AG20443 (cell line): ENCODE measurements around the gene TTLL6.
A peak's percentile ranks its signal among the peaks of the same experiment; 100 is the strongest.

Experiments
- DNase-seq: peaks from one replicate; pipeline ENCODE4 v3.0.0; 2012; ENCODE audit warnings: low spot score, mixed read lengths

The TTLL6 gene

DNA sequence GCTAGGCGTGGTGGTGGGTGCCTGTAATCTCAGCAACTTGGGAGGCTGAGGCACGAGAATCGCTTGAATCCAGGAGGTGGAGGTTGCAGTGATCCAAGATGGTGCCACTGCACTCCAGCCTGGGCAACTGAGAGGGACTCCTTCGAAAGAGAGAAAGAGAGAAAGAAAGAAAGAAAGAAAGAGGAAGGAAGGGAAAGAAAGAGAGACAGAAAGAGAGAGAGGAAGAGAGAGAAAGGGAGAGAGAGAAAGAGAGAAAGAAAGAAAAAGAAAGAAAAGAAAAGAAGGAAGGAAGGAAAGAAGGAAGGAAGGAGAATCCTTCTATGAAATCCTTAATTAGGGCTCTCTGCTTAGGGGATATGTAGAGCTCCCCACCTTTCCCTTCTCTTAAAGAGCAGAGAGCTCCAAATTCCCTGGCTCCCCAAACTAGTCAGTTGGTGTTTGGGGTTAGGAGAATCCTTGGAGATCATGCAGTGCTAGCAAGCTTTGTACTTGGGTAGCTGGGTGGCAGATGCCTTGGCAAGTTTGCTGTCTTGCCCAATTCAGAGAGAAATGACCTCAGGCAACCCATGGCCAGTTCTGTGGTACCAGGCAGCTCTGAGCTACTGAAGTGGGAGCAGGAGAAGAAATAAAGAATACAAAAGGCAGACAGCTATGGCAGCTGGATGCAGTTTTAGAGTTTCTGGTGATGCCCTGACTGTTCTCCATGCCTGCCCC lies 79.5 kb downstream of the TTLL6 start:
- DNase-seq = no peak

DNA sequence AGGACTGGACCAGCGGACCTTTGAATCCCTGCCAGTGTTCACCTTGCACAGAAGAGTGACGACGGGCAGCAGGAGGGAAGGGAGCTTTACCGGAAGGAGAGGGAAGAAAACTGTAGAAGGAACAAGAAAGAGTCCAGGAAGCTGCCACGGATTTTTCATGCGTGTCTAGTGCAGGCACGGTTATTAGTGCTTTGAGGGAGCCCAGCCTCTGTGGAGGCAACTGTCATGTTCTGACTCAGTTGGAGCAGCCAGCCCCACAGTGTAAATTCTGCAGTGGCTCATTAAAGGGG lies 82.0 kb downstream of the TTLL6 start:
- no peak for DNase-seq

DNA sequence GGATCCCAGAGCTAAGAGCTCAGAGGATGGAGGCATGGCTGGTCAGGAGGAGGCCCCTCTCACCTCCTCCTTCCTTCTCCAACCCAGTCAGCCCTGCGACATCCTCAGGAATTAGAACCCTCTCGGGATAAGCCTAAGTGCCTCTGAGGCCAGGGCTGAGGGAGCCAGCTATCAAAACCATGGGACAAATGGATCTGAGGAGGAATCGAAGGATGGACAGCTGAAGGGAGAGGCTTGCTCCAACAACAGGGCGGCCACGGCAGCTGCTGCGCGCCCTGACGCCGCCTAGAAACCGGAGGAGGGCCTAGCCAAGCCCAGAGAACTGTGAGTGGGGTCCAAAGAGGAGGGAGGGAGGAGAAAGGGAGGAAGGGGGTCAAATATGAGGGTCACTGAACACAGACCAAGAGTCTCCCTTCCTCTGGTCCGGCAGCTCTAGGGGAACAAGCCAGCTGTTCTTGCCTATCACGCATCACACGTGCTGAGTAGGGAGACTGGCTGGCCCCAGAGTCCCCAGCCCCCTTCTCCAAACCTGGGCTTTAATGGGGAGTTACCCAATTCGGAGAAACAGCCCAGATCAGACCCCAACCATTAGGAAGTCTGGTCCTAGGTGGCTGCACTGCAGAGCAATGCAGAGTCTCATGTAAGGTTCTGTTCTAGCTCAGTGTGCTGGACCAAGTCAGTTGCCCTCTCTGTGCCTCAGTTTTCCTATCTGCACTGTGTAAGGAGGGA lies 82.5 kb downstream of the TTLL6 start:
- no peak for DNase-seq

DNA sequence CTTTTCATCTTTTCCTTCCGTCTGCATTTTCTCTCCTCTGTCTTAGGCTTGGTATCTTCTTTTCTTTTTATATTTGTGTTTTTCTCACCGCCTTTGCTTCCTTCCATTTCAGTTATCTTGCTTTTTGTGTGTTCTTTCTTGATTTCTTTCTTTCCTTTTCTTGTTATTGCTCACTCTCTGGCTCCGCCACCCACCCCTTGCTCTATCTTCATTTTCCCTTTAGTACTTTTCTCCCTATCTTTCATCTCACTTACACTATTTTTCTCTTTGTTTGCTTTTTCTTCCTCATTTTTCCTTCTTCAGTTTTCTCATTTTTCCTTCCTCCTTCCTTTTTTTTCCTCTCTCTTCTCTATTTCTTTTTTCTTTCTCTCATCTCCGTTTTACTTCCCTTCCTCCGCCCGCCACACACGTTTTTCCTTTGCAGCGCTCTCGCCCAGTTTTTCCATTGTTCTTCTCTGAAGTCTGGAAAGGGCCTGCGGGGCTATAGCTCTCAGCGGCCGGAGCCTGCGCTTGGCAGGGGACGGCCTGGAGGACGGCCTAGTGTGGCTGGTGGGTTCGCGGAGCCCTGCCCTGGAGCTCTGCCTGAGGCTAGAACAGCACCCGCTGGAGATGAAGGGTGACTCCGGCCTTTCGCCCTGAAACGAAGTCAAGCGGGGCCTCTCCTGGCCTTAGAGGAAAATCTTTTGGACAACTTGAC lies 83.2 kb downstream of the TTLL6 start:
- no peak for DNase-seq

DNA sequence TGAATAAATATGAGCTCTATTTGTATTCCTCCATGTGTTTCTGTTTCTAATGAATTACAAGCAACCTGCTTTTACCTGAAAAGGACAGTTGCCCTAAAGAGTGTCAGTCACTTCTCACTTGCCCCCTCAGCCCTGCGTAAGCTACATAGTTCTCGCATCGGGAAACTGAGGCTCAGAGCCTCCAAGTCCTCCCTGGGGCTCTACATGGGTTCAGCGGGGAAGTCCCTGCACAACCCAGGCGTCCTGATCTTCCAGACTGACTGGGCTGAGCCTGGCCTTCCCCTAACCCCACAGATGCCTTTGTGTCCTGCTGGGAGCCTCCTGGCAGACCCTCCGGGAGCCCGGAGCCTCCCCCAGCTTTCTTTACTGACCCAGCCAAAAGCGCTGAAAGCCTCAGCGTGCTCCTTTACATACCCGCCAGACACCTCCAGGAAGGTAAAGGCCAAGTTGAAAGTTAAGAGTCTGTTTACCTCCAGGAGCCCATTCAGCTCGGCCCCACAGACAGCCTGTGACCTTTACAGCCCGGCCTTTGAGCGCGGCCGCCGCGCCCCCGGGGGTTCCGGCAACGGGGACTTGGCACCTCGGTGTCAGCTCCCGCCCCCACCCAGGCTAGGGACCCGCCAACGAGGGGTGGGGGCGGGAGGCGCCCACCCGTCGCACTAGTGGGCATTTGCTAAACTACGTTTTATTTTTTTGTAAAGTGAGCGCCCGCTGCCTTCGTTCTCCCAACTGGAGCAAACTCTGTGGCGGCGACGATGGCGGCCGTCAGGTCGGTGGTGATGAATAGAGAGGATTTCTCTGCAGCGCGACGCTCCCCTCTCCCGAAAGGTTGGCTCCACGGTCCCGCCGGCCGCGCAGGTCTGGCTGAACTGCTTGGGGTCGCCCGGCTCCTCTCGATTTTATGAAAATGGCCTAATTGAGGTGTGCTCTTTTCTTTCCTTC lies 84.1 kb downstream of the TTLL6 start:
- DNase-seq = no peak

DNA sequence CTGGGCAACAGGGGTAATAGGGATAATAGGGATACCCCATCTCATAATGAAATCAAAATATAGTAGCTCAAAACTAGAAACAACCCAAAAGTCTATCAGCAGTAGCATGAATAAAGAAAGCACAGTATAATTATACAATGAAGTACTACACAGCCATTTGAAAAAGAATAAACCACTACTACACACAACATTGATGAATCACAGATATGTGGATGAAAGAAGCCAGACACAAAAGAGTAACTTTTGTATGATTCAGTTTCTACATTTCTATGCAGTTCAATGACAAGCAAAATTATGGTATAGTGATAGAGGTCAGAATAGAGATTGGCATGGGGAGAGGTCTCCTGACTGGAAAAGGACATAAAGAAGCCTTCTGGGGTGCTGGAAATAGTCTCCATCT lies 85.7 kb downstream of the TTLL6 start:
- DNase-seq = no peak

DNA sequence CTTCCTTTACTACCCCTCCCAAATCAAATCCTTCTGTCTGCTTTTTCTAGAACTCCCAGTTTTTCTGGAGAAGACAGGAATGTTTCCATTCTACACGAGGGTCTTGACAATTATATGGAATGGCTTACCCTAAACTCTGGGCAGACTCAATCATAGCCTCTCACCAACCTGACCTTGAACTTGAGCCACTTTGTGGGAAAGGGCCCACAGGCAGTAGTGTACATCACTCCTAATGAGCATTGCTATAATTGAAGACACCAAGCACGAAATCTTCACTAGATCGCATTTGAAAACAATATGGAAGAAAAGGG lies 86.8 kb downstream of the TTLL6 start:
- no peak for DNase-seq

DNA sequence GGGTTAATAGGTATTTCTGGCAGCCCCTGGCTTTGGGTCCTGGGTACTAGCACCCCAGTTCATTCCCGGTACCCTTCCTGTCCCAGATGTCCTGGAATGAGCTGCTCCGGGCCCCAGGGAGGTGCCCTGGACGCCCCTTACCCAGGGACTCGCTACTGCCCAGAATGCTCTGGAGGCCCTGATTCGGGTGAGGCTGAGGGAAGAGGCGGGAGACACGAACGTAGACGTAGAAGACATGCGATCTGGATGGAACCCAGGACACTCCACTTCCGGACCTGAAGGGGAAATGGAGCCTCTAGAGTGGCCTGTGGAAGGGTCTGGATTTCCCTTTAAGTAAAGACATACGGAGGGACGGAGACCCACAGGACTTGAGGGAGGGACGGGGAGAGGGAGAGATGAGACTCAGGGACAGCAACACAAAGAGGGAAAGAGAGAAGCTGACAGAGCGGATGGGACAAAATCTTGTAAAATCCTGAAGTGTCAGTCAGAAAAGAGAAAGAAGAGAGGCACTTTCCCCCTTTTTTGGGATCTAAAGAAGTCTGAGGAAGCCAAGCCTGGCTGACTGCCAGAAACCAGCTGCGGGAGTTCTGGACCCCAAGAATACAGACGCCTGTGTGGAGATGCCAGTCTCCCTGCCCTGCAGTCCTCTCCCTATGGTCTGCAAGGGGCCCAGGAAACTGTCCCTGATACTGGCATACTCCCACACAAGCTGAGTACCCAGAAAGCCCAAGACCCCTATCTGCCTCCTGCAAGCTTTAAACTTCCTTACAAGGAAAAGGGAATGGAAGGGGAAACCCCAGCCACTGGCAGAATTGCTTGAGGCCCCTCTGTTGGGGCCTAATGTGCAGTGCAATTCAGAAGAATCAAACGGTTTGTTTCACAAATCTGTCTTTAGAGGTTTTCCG lies 87.4 kb downstream of the TTLL6 start:
- no peak for DNase-seq

DNA sequence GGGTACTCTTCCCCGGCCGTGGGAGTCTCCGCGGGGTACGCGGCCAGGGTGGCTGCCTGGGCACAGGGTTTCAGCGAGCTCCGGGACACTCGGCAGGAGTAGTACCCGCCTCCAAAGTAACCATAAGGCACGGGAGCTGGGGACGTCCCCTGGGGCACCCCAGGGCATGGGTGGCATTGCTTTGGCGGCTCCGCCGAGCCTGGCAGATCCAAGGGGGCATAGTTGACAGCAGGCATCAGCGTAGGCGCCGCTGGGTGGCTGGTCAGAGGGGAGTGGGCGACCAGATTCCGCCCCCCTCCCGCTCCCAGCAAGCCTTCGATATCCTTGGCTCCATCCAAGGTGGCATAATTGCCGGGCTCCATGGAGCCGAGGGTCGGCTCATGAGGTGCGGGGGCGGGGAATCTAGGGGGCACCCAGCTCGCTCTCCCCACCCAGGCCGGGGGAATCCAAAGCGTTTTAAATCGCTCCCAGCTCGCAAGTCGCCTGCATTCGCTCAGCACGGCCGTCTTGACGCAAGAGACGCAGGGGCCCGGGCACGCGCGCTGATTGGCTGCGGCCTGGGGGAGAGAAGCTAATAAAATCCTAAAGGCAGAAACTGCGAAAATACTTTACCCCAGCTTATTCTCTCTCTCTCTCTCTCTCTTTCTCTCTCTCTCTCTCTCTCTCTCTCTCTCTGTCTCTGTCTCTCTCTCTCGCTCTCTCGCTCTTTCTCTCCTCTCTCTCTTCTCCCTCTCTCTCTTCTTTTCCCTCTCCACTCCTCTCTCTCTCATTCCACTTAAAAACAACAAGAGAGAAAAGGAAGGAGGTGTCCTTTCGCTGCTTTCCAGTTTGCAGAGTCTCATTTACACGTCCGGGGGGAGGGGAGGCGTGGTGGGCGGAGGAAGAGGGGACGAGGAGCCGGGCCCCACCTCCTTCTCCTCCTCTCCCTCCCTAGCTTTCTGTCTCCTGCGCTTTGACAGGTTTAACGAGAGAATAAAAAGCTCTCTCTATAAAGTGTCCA lies 88.5 kb downstream of the TTLL6 start, which contains the start of gene HOXB13:
HOXB13 (minus strand) TSS at position 519 of the 1,000 bp plus-strand sequence; CDS start at position 362, 157 bp downstream.
- peak; percentile 69 for DNase-seq

DNA sequence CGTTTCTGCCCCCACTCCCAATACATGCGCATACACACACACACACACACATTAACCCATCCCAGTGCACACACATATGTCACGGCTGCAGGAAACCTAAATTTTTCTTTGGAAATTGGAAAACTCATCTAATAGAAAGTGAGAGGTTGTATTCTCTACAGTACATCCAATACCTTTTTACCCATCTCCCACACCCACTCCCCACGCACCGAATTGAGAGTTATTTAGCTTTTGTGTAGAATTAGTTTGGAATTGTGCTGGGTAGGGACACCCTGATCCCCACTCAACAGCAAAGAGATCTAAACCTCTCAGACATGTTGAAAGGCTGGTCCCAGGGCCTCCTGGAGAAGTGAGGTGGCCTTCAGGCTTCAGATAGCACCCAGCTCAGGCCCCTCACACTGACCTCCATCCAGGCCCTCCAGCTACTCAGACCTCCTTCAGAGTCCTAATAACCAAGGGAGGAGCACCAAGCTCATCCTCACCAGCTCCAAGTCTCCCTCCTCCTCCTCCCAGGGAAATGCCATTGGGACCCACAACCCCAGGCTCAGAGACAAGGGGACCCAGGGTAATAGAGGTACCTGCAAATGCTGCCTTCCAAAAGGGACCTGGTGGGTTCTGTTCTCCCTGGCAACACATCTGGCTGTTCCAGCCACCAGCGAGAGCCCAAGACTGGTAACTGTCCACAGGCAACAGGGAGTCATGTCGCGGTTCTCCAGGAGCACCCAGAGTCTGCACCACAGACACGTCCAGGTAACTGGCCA lies 89.4 kb downstream of the TTLL6 start:
- DNase-seq = no peak

DNA sequence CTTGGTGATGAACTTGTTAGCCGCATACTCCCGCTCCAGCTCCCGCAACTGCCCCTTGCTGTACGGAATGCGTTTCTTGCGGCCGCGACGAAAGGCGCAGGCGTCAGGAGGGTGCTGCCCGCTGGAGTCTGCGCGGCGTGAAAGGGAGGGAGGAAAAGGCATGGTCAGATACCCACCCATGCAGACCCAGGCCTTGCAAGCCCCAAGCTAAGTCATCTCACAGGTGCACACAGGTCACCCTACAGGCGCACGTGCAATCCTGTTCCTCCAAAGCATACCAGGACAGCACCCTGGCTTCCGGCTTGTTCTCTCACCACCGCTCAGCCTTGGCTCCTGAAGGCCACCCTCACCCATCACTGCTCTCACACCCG lies 90.1 kb downstream of the TTLL6 start:
- no peak for DNase-seq

DNA sequence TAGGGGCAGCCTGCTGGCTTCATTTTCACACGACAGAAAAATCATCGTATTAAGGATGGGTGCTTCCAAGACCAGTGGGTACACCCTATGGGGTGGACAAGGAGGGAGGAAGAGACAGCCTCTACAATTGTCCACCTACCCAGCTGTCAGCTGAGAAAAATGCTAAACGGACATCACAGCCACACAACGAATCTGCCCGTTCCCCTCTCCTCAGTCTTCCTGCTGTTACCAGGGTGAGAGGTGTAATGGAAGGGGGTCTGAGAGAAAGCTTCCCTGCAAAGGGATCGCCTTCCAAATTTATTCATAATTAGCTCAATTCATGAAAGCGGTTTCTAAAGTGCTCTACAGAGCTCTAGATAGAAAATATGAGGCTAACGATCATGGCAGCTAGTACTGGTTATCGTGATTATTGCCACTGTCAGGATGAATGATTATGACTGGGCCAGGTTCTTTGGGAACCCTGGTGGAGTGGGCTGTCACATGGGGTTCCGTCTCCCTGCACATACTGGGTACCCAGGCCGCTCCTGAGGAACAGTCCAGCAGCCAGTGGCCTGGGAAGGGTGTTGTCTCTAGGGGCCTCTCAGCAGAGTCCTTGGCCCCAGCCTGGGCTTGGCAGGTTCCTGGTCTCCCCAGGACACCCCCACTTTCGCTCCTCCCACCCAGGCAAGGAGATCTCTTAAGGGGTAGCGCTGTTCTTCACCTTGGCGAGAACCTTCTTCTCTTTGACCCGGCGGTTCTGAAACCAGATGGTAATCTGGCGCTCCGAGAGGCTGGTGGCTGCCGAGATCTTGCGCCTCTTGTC lies 90.7 kb downstream of the TTLL6 start:
- DNase-seq = no peak

DNA sequence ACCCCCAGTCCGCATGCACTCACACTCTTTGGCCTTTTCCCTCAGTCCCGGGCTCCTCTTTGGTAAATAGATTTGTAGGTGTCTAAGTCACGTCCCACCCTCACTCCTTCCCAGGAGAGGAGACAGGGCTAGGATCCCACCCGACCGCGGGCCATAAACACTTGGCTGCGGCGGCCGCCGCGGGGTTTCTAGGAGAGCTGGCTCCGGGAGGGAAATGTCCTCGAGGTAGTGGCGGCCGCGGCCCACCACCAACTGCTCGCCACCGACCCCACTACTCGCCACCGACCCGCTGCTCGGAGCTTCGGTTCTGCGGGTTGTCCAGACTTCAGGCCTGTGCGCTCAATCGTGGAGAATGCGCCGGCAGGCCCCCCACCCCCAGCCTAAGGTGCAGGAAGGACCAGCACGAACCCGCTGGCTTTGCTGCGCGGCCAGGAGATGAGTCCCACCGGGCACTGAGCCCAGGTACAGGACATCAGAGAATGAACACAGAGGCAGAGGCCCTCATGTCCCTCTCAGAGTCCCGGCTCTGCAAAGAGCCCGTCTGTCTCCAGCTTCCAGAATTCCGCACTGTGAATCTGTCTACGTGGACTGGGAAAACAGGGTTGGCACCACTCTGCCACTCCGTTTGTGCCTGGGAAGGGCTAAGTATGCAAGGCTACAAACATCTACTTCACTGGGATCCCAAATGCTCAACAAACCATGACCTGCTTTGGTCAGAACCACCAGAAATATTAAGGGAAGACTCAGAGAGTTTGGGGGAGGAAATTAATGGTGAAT lies 91.6 kb downstream of the TTLL6 start:
- no peak for DNase-seq

DNA sequence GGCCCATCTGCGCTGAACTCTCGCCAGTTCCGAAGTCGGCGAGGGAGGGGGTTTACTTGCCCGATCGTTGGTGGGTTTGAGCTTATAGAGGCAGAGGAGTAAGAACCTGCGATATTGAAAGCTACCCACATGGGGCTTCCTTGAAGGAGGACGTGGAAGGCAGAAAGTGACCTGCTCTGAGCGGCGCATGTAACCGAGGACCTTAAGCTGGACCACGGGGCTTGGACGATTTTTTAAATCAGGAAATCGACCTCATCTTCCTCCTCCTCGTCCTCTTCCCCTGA lies 92.1 kb downstream of the TTLL6 start:
- no peak for DNase-seq

DNA sequence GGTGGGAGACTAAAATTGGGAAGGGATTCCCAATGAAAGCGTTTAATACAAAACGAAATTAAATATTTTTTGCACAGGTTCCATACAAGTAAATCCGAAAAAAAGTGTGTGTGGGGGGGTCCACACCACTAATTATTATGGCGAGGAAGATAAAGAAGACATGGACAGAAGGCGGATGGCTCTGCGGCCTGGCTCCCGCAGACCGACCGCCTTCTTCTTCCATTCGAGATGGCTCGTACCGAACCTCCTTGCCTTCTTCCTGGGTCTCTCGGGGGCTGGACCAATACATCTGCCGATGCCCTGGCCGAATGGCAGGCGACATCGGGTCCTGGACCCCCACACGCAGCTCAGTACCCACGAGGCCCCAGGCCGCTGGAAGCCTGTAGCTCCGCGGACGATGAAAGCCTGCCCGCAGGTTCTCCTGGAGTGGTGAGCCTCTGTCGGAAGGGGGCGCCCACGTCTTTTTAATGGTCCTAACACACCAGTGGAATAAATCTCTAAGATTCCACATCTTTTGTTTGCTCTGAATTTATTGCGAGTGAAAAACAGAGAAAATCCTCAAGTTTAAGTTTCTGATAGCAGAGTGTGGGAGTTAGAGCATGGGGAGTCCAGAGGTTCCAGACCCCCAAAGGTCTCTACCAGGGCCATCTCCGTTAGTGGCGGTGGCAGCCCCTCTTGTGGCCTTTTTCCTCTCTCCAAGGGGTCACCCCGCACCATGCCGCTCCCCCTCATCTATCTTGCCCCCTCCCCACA lies 92.6 kb downstream of the TTLL6 start:
- peak; percentile 84 for DNase-seq

DNA sequence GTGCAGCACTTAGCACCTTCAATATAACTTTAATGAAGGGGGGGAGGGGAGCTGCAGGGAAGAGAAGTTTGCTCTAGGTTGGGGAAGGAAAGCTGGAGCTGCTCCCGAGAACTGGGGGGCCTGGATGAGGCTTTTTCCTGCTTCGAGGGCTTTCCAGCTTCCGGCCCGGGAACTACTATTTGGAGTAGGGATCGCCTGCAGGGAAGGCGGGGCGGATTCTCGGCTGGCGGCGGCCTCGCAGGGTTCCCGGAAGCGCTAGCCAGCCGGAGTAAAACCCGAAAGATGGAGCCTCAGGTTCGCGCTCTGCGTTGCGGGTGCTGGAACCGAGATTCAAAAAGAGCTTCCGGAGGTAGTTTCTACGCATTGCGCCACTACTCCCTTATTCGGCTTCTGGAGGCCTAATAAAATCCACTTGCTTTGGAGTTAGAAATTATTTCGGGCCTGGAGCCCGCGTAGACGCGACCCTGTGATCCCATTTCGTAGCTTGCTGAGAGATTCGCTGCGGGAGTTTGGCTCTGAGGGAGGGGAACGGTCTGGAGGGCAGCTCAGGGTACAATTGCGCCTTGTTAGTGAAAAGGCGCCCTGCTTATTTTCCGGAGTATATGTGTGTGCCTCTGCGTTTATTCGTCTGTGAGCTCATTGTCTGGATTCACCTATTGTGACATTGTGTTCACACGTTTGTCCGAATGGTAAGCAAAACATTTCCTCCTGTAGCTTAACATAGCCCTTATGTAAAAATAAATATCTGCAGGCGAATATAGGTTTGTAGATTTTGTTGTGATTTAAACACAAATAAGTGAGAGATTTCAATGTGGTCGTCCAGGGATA lies 93.4 kb downstream of the TTLL6 start:
- no peak for DNase-seq
